Tibial nerve (tissue), 4 donors: ENCODE measurements around the gene KRT40. TPM values are rescaled to one million over a fixed set of nuclear protein-coding genes. Genes with fewer than 3 reads are reported as not detected.

Source experiments
- DNase-seq, 2 donors: peaks; one replicate each; pipeline ENCODE4 v3.0.0-alpha.2; 2019; ENCODE audit warnings: low spot score in 2 of 2
- H3K27ac ChIP-seq, 4 donors: fragments of 200-600 bp; sonication (generic) in 3 of 4; one replicate each; pipeline ENCODE4 v1.5.1; 2017 to 2019; ENCODE audit warnings: mild to moderate bottlenecking in 1 of 4
- H3K27me3 ChIP-seq, 2 donors: fragments of 200-600 bp; sonication (generic) in 1 of 2; one replicate each; pipeline versions ENCODE4 v1.5.1 to v1.6.0; 2017 to 2019
- H3K36me3 ChIP-seq, 3 donors: fragments of 200-600 bp; sonication (generic); one replicate each; pipeline ENCODE4 v1.5.1; 2018 to 2019
- H3K4me1 ChIP-seq, 4 donors: fragments of 200-600 bp; sonication (generic) in 3 of 4; one replicate each; pipeline ENCODE4 v1.5.1; 2017 to 2019
- H3K4me3 ChIP-seq, 4 donors: fragments of 200-600 bp; sonication (generic) in 3 of 4; one replicate each; pipeline ENCODE4 v1.5.1; 2017 to 2019; ENCODE audit warnings: mild to moderate bottlenecking in 1 of 4, moderate library complexity in 1 of 4
- H3K9me3 ChIP-seq, 4 donors: fragments of 200-600 bp; sonication (generic) in 3 of 4; one replicate each; pipeline ENCODE4 v1.5.1; 2017 to 2019
- CTCF ChIP-seq, 5 experiments: fragments of 200-600 bp in 3 of 5; fragments of 450-650 bp in 2 of 5; sonication (generic) in 3 of 5; IDR thresholded peaks; one replicate each; pipeline ENCODE4 v1.5.1; 2016 to 2019; ENCODE audit warnings: antibody characterized with exemption in 5 of 5, mild to moderate bottlenecking in 3 of 5, moderate library complexity in 2 of 5
- EP300 ChIP-seq, 2 donors: sonication (generic); formaldehyde crosslinking; IDR thresholded peaks; one replicate each; pipeline ENCODE4 v1.6.1; 2017; ENCODE audit warnings: antibody characterized with exemption in 2 of 2, mild to moderate bottlenecking in 1 of 2
- POLR2A ChIP-seq, 2 donors: fragments of 450-650 bp; IDR thresholded peaks; one replicate each; pipeline ENCODE4 v1.6.1; 2017; ENCODE audit warnings: antibody characterized with exemption in 2 of 2, mild to moderate bottlenecking in 2 of 2, moderate library complexity in 2 of 2
- WGBS, 2 donors: methylation state at CpG; one replicate each; pipeline ENCODE4 v1.1.5; 2018; 5-methylcytosine and 5-hydroxymethylcytosine counted together
- total RNA-seq, 4 donors: library from RNA; depleted of rRNA; stranded (reverse); fragments of >200 nt; gene quantifications; one replicate each; pipeline ENCODE4 v1.1.0, GENCODE V29; 2016

KRT40 gene
- total RNA-seq, 4 donors from 2014 or later: not detected

- Histone ChIP-seq H3K27ac (no peak overlapping the region), H3K36me3 (no peaks in the 10 kb centered on the region), H3K4me3 (no peak overlapping the region), H3K4me1 (no peaks in the 10 kb centered on the region), H3K9me3 (no peaks in the 10 kb centered on the region), H3K27me3 (peaks cover 0 to 8% of the 10 kb centered on the region in 2 donors)
- no peak for DNase-seq
- TF ChIP-seq POLR2A (IDR thresholded peaks at IDR 0.05) (no peak), EP300 (IDR thresholded peaks at IDR 0.05) (no peak), CTCF (IDR thresholded peaks at IDR 0.05) (no peak)
- 56 to 58% methylated on average over 2 of the region's 2 CpGs for WGBS, 2 donors
These were observed 13.2 kb upstream of the KRT40 start for GRCh38 chr17:40997361-40997760.

- TF ChIP-seq POLR2A (IDR thresholded peaks at IDR 0.05): no peak
- no peak for TF ChIP-seq EP300 (IDR thresholded peaks at IDR 0.05)
- no peak for TF ChIP-seq CTCF (IDR thresholded peaks at IDR 0.05)
- 87 to 90% methylated on average over 4 of the region's 4 CpGs for WGBS, 2 donors
- H3K9me3 ChIP-seq: no peaks in the 10 kb centered on the region
- no peak overlapping the region for H3K27ac ChIP-seq
- no peak overlapping the region for H3K4me3 ChIP-seq
- no peaks in the 10 kb centered on the region for H3K36me3 ChIP-seq
- H3K27me3 ChIP-seq: peaks cover 0 to 8% of the 10 kb centered on the region in 2 donors
- no peak for DNase-seq
- H3K4me1 ChIP-seq: no peaks in the 10 kb centered on the region
These were observed 12.7 kb upstream of the KRT40 start for GRCh38 chr17:40996829-40997228.

GRCh38 chr17:40995116-40995515 lies 11.0 kb upstream of the KRT40 start:
- Histone ChIP-seq H3K36me3 (no peaks in the 10 kb centered on the region), H3K27me3 (peaks cover 0 to 8% of the 10 kb centered on the region in 2 donors), H3K4me3 (no peak overlapping the region), H3K4me1 (no peaks in the 10 kb centered on the region), H3K27ac (no peak overlapping the region), H3K9me3 (no peaks in the 10 kb centered on the region)
- 70 to 83% methylated on average over 1 of the region's 1 CpG for WGBS, 2 donors
- TF ChIP-seq EP300 (IDR thresholded peaks at IDR 0.05) (no peak), CTCF (IDR thresholded peaks at IDR 0.05) (no peak), POLR2A (IDR thresholded peaks at IDR 0.05) (no peak)
- DNase-seq: no peak

- Histone ChIP-seq H3K36me3 (no peaks in the 10 kb centered on the region), H3K9me3 (no peaks in the 10 kb centered on the region), H3K4me1 (no peaks in the 10 kb centered on the region), H3K27ac (no peak within 1 kb of the TSS), H3K27me3 (peaks cover 0 to 8% of the 10 kb centered on the region in 2 donors), H3K4me3 (no peak within 1 kb of the TSS)
- no peak for DNase-seq
- WGBS, 2 donors: 27 to 30% methylated on average over 4 of the region's 4 CpGs
- TF ChIP-seq CTCF (IDR thresholded peaks at IDR 0.05) (no peak), EP300 (IDR thresholded peaks at IDR 0.05) (no peak), POLR2A (IDR thresholded peaks at IDR 0.05) (no peak)
These were observed 9.7 kb upstream of the KRT40 start, which contains the start of gene KRTAP3-3 for GRCh38 chr17:40993839-40994238. KRTAP3-3 (minus strand) TSS chr17:40994164; CDS start chr17:40994097, 67 bp downstream.

DNA sequence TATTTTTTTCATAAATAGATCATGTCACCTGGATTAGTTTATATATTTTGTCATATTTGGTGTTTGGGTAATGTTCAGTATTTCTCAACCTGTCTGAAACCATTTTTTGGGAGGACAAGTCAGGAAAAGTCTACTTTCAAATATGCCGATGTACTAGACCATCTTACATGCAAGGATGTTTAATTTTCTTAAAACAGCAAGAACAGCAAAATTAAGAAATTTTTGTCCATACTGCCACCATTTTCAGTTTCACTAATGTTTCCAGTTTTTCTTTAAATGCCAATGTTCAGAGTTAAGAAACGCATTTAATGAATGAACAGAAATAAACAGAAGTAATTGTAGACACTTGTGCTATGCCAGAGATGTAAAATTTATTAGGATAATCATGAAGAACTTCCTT lies 9.0 kb upstream of the KRT40 start:
- Histone ChIP-seq H3K4me1 (no peaks in the 10 kb centered on the region), H3K27me3 (peaks cover 0 to 8% of the 10 kb centered on the region in 2 donors), H3K4me3 (no peak overlapping the region), H3K27ac (no peak overlapping the region), H3K9me3 (no peaks in the 10 kb centered on the region), H3K36me3 (no peaks in the 10 kb centered on the region)
- 92 to 96% methylated on average over 2 of the region's 2 CpGs for WGBS, 2 donors
- TF ChIP-seq CTCF (IDR thresholded peaks at IDR 0.05): no peak
- no peak for TF ChIP-seq EP300 (IDR thresholded peaks at IDR 0.05)
- no peak for DNase-seq
